Endothelial cell of umbilical vein (primary cell): ENCODE results near the gene SLC2A4. TPM values are rescaled to one million over a fixed set of nuclear protein-coding genes. Genes with fewer than 3 reads are reported as not detected.
"Not testable (repeated sequence)": the region's sequence is repeated elsewhere in the genome, so short reads cannot be mapped to it uniquely, and the experiment has no call there.

Source experiments
- BruUV-seq: library from RNA; stranded (reverse); fragments of 400-500 nt; replicated peaks from 2 replicates; lab custom pipeline; 2021; lab: Mats Ljungman, UMichigan
- CTCF ChIA-PET: fragments of 300-600, 350-600 bp; sonication (Branson Sonifier 250); formaldehyde crosslinking; loops from one replicate; lab custom pipeline; 2021; ENCODE audit warnings: antibody characterized with exemption, inconsistent platforms; lab: Charles Lee
- POLR2A ChIA-PET: fragments of 300-600, 350-600 bp; sonication (Branson Sonifier 250); formaldehyde crosslinking; loops from one replicate; lab custom pipeline; 2021; ENCODE audit warnings: antibody characterized with exemption, inconsistent platforms; lab: Charles Lee
- DNase-seq: peaks from one replicate; pipeline ENCODE4 v3.0.0-alpha.2; 2011; ENCODE audit warnings: low read depth, low spot score
- FAIRE-seq: peaks from 2 replicates; lab custom pipeline; 2011; peaks lifted over from hg19 to GRCh38; lab: Jason Lieb, UNC
- H2AFZ ChIP-seq: 2 replicates; pipeline ENCODE4 v1.6.0; 2012; ENCODE audit warnings: low read depth, low read length, control low read depth, inconsistent platforms
- H3K27ac ChIP-seq: 2 replicates; pipeline ENCODE4 v1.5.1; 2011; ENCODE audit warnings: low read depth, mild to moderate bottlenecking, control low read depth, low read length, moderate library complexity; ENCODE audit not compliant: insufficient read depth
- H3K27me3 ChIP-seq, 2 experiments: 2 replicates each; pipeline versions ENCODE4 v1.6.0 to v1.6.1; 2011; ENCODE audit warnings: low read length in 2 of 2, mixed read lengths in 1 of 2; ENCODE audit not compliant: control insufficient read depth in 2 of 2, insufficient read depth in 2 of 2
- H3K36me3 ChIP-seq, 2 experiments: 2 replicates in 1 of 2; 3 replicates in 1 of 2; pipeline ENCODE4 v1.5.1; 2011; ENCODE audit warnings: low read length in 2 of 2, mild to moderate bottlenecking in 1 of 2, moderate library complexity in 1 of 2; ENCODE audit not compliant: control insufficient read depth in 2 of 2, insufficient read depth in 2 of 2; ENCODE audit errors: extremely low read depth in 1 of 2
- H3K4me1 ChIP-seq: 3 replicates; pipeline ENCODE4 v1.5.1; 2011; ENCODE audit warnings: mild to moderate bottlenecking, low read length; ENCODE audit not compliant: control insufficient read depth, insufficient read depth; ENCODE audit errors: extremely low read depth
- H3K4me2 ChIP-seq: 2 replicates; pipeline ENCODE4 v1.6.1; 2011; ENCODE audit warnings: low read length, control low read depth, mixed read lengths; ENCODE audit not compliant: insufficient read depth
- H3K4me3 ChIP-seq, 3 experiments: fragments of 200-600 bp in 1 of 3; sonication (generic), shearing (Covaris generic) in 1 of 3; replicated peaks in 1 of 3; 2 replicates each; pipeline ENCODE4 v1.5.1; 2011 to 2016; ENCODE audit warnings: control low read depth in 3 of 3, low read length in 3 of 3, mild to moderate bottlenecking in 2 of 3, inconsistent platforms in 1 of 3, low read depth in 1 of 3, moderate library complexity in 1 of 3; ENCODE audit not compliant: insufficient read depth in 1 of 3
- H3K79me2 ChIP-seq: 2 replicates; pipeline ENCODE4 v1.6.0; 2012; ENCODE audit warnings: low read length, inconsistent platforms; ENCODE audit not compliant: control insufficient read depth, insufficient read depth
- H3K9ac ChIP-seq: replicated peaks from 2 replicates; pipeline ENCODE3; 2011; ENCODE audit warnings: low read length, control low read depth; ENCODE audit not compliant: insufficient read depth; ENCODE audit errors: extremely low read depth
- H3K9me1 ChIP-seq: replicated peaks from 3 replicates; pipeline ENCODE4 v1.6.0; 2011; ENCODE audit warnings: mild to moderate bottlenecking, low read length; ENCODE audit not compliant: control insufficient read depth, insufficient read depth; ENCODE audit errors: extremely low read depth
- H3K9me3 ChIP-seq: replicated peaks from 2 replicates; pipeline ENCODE4 v1.5.1; 2012; ENCODE audit warnings: low read length, inconsistent platforms; ENCODE audit not compliant: control insufficient read depth, insufficient read depth
- H4K20me1 ChIP-seq: replicated peaks from 2 replicates; pipeline ENCODE3; 2011; ENCODE audit warnings: mild to moderate bottlenecking, low read length; ENCODE audit not compliant: control insufficient read depth, insufficient read depth; ENCODE audit errors: extremely low read depth
- EZH2 ChIP-seq: IDR thresholded peaks from 2 replicates; pipeline ENCODE4 v1.6.1; 2012; ENCODE audit warnings: borderline replicate concordance, low read depth, mild to moderate bottlenecking, moderate library complexity, low read length, inconsistent platforms; ENCODE audit not compliant: severe bottlenecking
- FOS ChIP-seq: IDR thresholded peaks from 2 replicates; pipeline ENCODE4 v1.6.1; 2011; ENCODE audit warnings: mild to moderate bottlenecking, low read length, moderate library complexity, borderline replicate concordance; ENCODE audit not compliant: insufficient read depth
- GATA2 ChIP-seq: IDR thresholded peaks from 2 replicates; pipeline ENCODE4 v1.7.0; 2011; ENCODE audit warnings: low read depth, mild to moderate bottlenecking, moderate library complexity, mixed read lengths, low read length; ENCODE audit not compliant: insufficient read length, insufficient read depth
- JUN ChIP-seq: IDR thresholded peaks from 2 replicates; pipeline ENCODE4 v1.6.1; 2011; ENCODE audit warnings: borderline replicate concordance, low read depth; ENCODE audit not compliant: insufficient read length, insufficient read depth
- MYC ChIP-seq: IDR thresholded peaks from one replicate; pipeline ENCODE4 v1.6.1; 2011; ENCODE audit warnings: mild to moderate bottlenecking, low read depth, low read length
- POLR2A ChIP-seq: IDR thresholded peaks from 2 replicates; pipeline ENCODE4 v1.6.1; 2012; ENCODE audit warnings: low read depth, mild to moderate bottlenecking, control low read depth, low read length
- POLR2AphosphoS5 ChIP-seq: IDR thresholded peaks from 2 replicates; pipeline ENCODE4 v1.6.1; 2012; ENCODE audit warnings: low read depth, mild to moderate bottlenecking, control low read depth, low read length, moderate library complexity; ENCODE audit not compliant: insufficient read depth
- dilution Hi-C: fragments of 300-500 bp; cut with MboI; formaldehyde crosslinking; loops from one replicate; pipeline ENCODE4 v1.15.0; 2019; ENCODE audit warnings: low sequenced_read_pairs; ENCODE audit not compliant: extremely low pct_ligation_motif_present
- intact Hi-C: fragments of 100-400 bp; cut with micrococcal nuclease; formaldehyde crosslinking; loops from one replicate; pipeline ENCODE4 v1.10.0; 2022
- polyA plus RNA-seq, 4 experiments: library from polyadenylated mRNA; depleted of rRNA in 3 of 4; stranded (reverse) in 3 of 4; unstranded in 1 of 4; fragments of >200 nt; gene quantifications; 2 replicates each; pipeline versions ENCODE4 v1.2.1 to v1.2.3, GENCODE V29; 2011 to 2012; ENCODE audit warnings: missing spikeins in 1 of 4
- total RNA-seq: library from RNA; stranded (reverse); gene quantifications from 2 replicates; pipeline ENCODE4 v1.2.3, GENCODE V29; 2021
- TF ChIP-seq, protein P1 (sequence below), 2 donors: IDR thresholded peaks; 1 replicate in 1 of 2; 2 replicates in 1 of 2; pipeline ENCODE4 v1.5.1; 2011; ENCODE audit warnings: low read length in 2 of 2, mild to moderate bottlenecking in 2 of 2, moderate library complexity in 2 of 2, control low read depth in 1 of 2, inconsistent platforms in 1 of 2, low read depth in 1 of 2; ENCODE audit not compliant: insufficient read depth in 1 of 2; ENCODE audit errors: extremely low read depth in 1 of 2
- TF ChIP-seq, protein P2 (sequence below): IDR thresholded peaks from 2 replicates; pipeline ENCODE4 v1.6.1; 2011; ENCODE audit not compliant: insufficient read depth, insufficient read length

Gene SLC2A4
- total and polyA plus RNA-seq, 2 donors (not counting 3 experiments of a cell fraction or from before 2014, with no cell fraction given) = 0.12 TPM; not detected in 1

DNA sequence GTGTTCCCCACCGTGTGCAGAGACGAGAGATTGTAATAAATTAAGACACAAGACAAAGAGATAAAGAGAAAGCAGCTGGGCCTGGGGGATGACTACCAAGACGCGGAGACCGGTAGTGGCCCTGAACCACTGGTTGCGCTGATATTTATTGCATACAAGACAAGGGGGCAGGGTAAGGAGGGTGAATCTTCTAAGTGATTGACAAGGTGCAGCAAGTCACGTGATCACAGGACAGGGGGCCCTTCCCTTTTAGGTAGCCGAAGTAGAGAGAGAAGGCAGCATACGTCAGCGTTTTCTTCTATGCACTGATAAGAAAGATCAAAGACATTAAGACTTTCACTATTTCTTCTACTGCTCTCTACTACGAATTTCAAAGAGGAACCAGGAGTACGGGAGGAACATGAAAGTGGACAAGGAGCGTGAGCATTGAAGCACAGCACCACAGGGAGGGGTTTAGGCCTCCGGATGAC is 51.1 kb downstream of the SLC2A4 start:
- H4K20me1 ChIP-seq, intact Hi-C loops, H3K27ac ChIP-seq, POLR2A ChIA-PET, CTCF ChIA-PET, H3K9me1 ChIP-seq, H3K27me3 ChIP-seq, H3K36me3 ChIP-seq, H3K79me2 ChIP-seq, H3K4me3 ChIP-seq, H3K9me3 ChIP-seq, dilution Hi-C loops, FAIRE-seq, DNase-seq, H3K4me2 ChIP-seq, H2AFZ ChIP-seq, H3K9ac ChIP-seq, BruUV-seq: not testable (repeated sequence)
- H3K4me1 ChIP-seq = peaks cover 10% of the 10 kb centered on the region

DNA sequence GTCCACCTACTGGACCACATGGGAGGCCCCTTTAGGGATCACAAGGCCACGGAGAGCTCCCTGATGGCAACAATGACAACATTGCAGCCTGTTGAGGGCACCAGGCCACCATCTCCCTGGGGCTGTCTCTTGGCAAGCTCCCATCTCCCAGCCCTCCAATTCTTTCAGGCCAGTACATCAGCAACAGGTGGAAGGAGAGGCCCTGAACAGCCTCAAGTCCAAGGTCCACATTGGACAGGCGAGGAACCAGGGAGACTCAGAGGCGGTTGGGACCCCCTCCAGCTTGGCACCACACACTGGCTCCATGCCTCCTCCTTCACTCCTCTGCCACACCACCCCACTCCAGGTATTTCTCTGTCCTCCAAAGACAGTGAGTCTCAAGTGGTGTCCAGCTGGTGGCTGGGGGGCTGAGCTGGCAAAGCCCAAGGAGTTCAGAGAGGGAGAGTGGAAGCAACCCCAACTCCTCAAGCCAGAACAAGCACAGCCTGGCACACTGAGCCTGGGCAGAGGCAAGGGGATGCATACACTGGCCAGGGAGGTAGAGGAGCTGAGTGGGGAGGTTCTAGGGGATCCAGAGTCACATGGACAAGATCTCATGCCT is 53.5 kb downstream of the SLC2A4 start:
- POLR2A ChIA-PET = no interaction called here
- H3K36me3 ChIP-seq = no peaks in the 10 kb centered on the region

DNA sequence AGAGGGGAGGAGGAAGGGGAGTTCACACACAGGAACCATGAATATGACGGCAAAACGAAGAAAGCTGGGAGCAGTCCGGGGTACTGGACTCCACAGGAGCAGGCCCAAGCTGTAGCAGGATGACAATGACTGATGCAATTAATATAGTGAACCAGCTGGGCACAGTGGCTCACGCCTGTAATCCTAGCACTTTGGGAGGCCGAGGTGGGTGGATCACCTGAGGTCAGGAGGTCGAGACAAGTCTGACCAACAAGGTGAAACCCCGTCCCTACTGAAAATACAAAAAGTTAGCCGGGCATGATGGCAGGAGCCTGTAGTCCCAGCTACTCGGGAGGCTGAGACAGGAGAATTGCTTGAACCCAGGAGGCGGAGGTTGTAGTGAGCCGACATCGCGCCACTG is 54.2 kb downstream of the SLC2A4 start:
- FAIRE-seq, H4K20me1 ChIP-seq, H2AFZ ChIP-seq, dilution Hi-C loops, H3K4me2 ChIP-seq, H3K27ac ChIP-seq, H3K4me1 ChIP-seq, intact Hi-C loops, H3K9me3 ChIP-seq, H3K9ac ChIP-seq, H3K4me3 ChIP-seq, H3K27me3 ChIP-seq, BruUV-seq, POLR2A ChIA-PET, DNase-seq, H3K9me1 ChIP-seq, H3K36me3 ChIP-seq, H3K79me2 ChIP-seq: not testable (repeated sequence)
- CTCF ChIA-PET = interaction anchor here (1.1 to 1.5 kb wide), 2 partner anchors 10 to 39 kb away, joined by 4 to 5 read pairs; no protein-coding TSS in a partner anchor

More for the DNA sequence above, 53.5 kb downstream of the SLC2A4 start:
- no peak overlapping the region for H3K27ac ChIP-seq
- DNase-seq = no peak
- no peaks in the 10 kb centered on the region for H3K79me2 ChIP-seq
- H2AFZ ChIP-seq = no peak overlapping the region
- peaks cover 4% of the 10 kb centered on the region for H3K4me1 ChIP-seq
- TF ChIP-seq POLR2A = no peak
- TF ChIP-seq, protein P1, sequence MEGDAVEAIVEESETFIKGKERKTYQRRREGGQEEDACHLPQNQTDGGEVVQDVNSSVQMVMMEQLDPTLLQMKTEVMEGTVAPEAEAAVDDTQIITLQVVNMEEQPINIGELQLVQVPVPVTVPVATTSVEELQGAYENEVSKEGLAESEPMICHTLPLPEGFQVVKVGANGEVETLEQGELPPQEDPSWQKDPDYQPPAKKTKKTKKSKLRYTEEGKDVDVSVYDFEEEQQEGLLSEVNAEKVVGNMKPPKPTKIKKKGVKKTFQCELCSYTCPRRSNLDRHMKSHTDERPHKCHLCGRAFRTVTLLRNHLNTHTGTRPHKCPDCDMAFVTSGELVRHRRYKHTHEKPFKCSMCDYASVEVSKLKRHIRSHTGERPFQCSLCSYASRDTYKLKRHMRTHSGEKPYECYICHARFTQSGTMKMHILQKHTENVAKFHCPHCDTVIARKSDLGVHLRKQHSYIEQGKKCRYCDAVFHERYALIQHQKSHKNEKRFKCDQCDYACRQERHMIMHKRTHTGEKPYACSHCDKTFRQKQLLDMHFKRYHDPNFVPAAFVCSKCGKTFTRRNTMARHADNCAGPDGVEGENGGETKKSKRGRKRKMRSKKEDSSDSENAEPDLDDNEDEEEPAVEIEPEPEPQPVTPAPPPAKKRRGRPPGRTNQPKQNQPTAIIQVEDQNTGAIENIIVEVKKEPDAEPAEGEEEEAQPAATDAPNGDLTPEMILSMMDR (IDR thresholded peaks at IDR 0.05; ENCODE audit: extremely low read depth in 1 of 2, insufficient read depth in 1 of 2, low read depth in 1 of 2, low read length in 2 of 2) = no peak
- no peak for TF ChIP-seq POLR2AphosphoS5
- TF ChIP-seq FOS = no peak
- no peak for TF ChIP-seq JUN
- no peak for TF ChIP-seq EZH2
- TF ChIP-seq, protein P2, sequence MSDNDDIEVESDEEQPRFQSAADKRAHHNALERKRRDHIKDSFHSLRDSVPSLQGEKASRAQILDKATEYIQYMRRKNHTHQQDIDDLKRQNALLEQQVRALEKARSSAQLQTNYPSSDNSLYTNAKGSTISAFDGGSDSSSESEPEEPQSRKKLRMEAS = no peak
- TF ChIP-seq MYC = no peak
- no peak for TF ChIP-seq GATA2
- intact Hi-C loops = no loop called here
- H3K4me2 ChIP-seq = no peak overlapping the region
- H4K20me1 ChIP-seq = no peaks in the 10 kb centered on the region
- no peak overlapping the region for H3K9ac ChIP-seq
- no peaks in the 10 kb centered on the region for H3K9me1 ChIP-seq
- H3K9me3 ChIP-seq = no peaks in the 10 kb centered on the region
- H3K4me3 ChIP-seq = no peak overlapping the region
- BruUV-seq = no TSS peak
- peaks cover 0 to 2% of the 10 kb centered on the region in 2 experiments for H3K27me3 ChIP-seq
- dilution Hi-C loops = no loop called here
- no peak for FAIRE-seq
- CTCF ChIA-PET = interaction anchor here (1.3 kb wide), 1 partner anchor 15 kb away, joined by 4 read pairs; no protein-coding TSS in a partner anchor
